Measurements from ENCODE around the gene SHBG.

GRCh38 chr17:7633093-7633492 is 3.2 kb downstream of the SHBG start:
- TF ChIP-seq, protein P1, sequence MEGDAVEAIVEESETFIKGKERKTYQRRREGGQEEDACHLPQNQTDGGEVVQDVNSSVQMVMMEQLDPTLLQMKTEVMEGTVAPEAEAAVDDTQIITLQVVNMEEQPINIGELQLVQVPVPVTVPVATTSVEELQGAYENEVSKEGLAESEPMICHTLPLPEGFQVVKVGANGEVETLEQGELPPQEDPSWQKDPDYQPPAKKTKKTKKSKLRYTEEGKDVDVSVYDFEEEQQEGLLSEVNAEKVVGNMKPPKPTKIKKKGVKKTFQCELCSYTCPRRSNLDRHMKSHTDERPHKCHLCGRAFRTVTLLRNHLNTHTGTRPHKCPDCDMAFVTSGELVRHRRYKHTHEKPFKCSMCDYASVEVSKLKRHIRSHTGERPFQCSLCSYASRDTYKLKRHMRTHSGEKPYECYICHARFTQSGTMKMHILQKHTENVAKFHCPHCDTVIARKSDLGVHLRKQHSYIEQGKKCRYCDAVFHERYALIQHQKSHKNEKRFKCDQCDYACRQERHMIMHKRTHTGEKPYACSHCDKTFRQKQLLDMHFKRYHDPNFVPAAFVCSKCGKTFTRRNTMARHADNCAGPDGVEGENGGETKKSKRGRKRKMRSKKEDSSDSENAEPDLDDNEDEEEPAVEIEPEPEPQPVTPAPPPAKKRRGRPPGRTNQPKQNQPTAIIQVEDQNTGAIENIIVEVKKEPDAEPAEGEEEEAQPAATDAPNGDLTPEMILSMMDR (IDR thresholded peaks at IDR 0.05; ENCODE audit: insufficient read depth, low read length, poor library complexity, severe bottlenecking), result no peak
- no peak for TF ChIP-seq EZH2phosphoT487 (conservative IDR thresholded peaks at IDR 0.05; ENCODE audit: low read length)

All from SU-DHL-6 (cell line).